Trophoblast cell (in vitro differentiated cells and primary cell): Measurements from ENCODE around the gene RGPD5.
"Not testable (repeated sequence)": the region's sequence is repeated elsewhere in the genome, so short reads cannot be mapped to it uniquely, and the experiment has no call there.

Experiments
- DNase-seq, 2 donors: peaks; one replicate each; pipeline ENCODE4 v3.0.0-alpha.2; 2016
- H2AFZ ChIP-seq: 2 replicates; pipeline ENCODE4 v1.6.1; 2013; ENCODE audit warnings: low read length, moderate library complexity, mild to moderate bottlenecking; ENCODE audit not compliant: insufficient read depth, poor library complexity
- H2AK5ac ChIP-seq: 2 replicates; pipeline ENCODE4 v1.6.1; 2013; ENCODE audit warnings: mild to moderate bottlenecking, low read length
- H2BK120ac ChIP-seq: 2 replicates; pipeline ENCODE4 v1.6.1; 2013; ENCODE audit warnings: low read length, mild to moderate bottlenecking, moderate library complexity; ENCODE audit not compliant: insufficient read depth, poor library complexity
- H2BK12ac ChIP-seq: 2 replicates; pipeline ENCODE4 v1.6.1; 2013; ENCODE audit warnings: mild to moderate bottlenecking, low read length, moderate library complexity
- H2BK5ac ChIP-seq: 2 replicates; pipeline ENCODE4 v1.6.1; 2013; ENCODE audit warnings: low read length, low read depth, moderate library complexity, mild to moderate bottlenecking; ENCODE audit not compliant: poor library complexity
- H3K14ac ChIP-seq: 2 replicates; pipeline ENCODE4 v1.6.1; 2013; ENCODE audit warnings: mild to moderate bottlenecking, low read length
- H3K18ac ChIP-seq: 2 replicates; pipeline ENCODE4 v1.6.1; 2013; ENCODE audit warnings: mild to moderate bottlenecking, low read length
- H3K23ac ChIP-seq: 2 replicates; pipeline ENCODE4 v1.6.1; 2013; ENCODE audit warnings: low read length
- H3K27ac ChIP-seq: 2 replicates; pipeline ENCODE4 v1.5.1; 2013; ENCODE audit warnings: low read depth, mild to moderate bottlenecking, inconsistent platforms, low read length, moderate library complexity
- H3K27me3 ChIP-seq: 2 replicates; pipeline ENCODE4 v1.6.1; 2013; ENCODE audit warnings: inconsistent platforms, mild to moderate bottlenecking, low read length, moderate library complexity; ENCODE audit not compliant: insufficient read depth
- H3K36me3 ChIP-seq, 2 experiments: 1 replicate in 1 of 2; 2 replicates in 1 of 2; pipeline ENCODE4 v1.6.1; 2013; ENCODE audit warnings: low read length in 2 of 2, mild to moderate bottlenecking in 2 of 2, moderate library complexity in 1 of 2; ENCODE audit not compliant: insufficient read depth in 2 of 2, control insufficient read depth in 1 of 2
- H3K4ac ChIP-seq: 2 replicates; pipeline ENCODE4 v1.6.1; 2013; ENCODE audit warnings: low read depth, mild to moderate bottlenecking, low read length, moderate library complexity
- H3K4me1 ChIP-seq, 2 experiments: 1 replicate in 1 of 2; 2 replicates in 1 of 2; pipeline ENCODE4 v1.6.1; 2013; ENCODE audit warnings: low read length in 2 of 2, mild to moderate bottlenecking in 2 of 2, moderate library complexity in 1 of 2; ENCODE audit not compliant: insufficient read depth in 2 of 2, control insufficient read depth in 1 of 2
- H3K4me2 ChIP-seq: 2 replicates; pipeline ENCODE4 v1.6.1; 2013; ENCODE audit warnings: inconsistent platforms, mild to moderate bottlenecking, low read length, moderate library complexity
- H3K4me3 ChIP-seq: 2 replicates; pipeline ENCODE4 v1.5.1; 2013; ENCODE audit warnings: mild to moderate bottlenecking, low read depth, low read length, inconsistent platforms
- H3K79me1 ChIP-seq: one replicate; pipeline ENCODE4 v1.6.1; 2013; ENCODE audit warnings: low read length
- H3K79me2 ChIP-seq: 2 replicates; pipeline ENCODE4 v1.6.1; 2013; ENCODE audit warnings: low read length, mild to moderate bottlenecking; ENCODE audit not compliant: control insufficient read depth, insufficient read depth, poor library complexity
- H3K9ac ChIP-seq: 2 replicates; pipeline ENCODE4 v1.6.1; 2013; ENCODE audit warnings: mild to moderate bottlenecking, low read length
- H3K9me3 ChIP-seq: 2 replicates; pipeline ENCODE4 v1.6.1; 2013; ENCODE audit warnings: low read depth, mild to moderate bottlenecking, control low read depth, inconsistent platforms, low read length; ENCODE audit not compliant: insufficient read depth
- H4K12ac ChIP-seq: 2 replicates; pipeline ENCODE4 v1.6.1; 2013; ENCODE audit warnings: low read depth, mild to moderate bottlenecking, low read length, moderate library complexity
- H4K8ac ChIP-seq: 2 replicates; pipeline ENCODE4 v1.6.1; 2013; ENCODE audit warnings: low read depth, mild to moderate bottlenecking, low read length, moderate library complexity
- H4K91ac ChIP-seq: one replicate; pipeline ENCODE4 v1.6.1; 2013; ENCODE audit warnings: low read depth, mild to moderate bottlenecking, low read length, moderate library complexity
- WGBS: extraction: QIAGEN DNeasy Blood & Tissue Kit; methylation state at CpG from one replicate; pipeline ENCODE4 v1.1.7; 2013; ENCODE audit warnings: missing lambda C conversion rate; ENCODE audit not compliant: insufficient read length, insufficient coverage; ENCODE audit errors: extremely low coverage; 5-methylcytosine and 5-hydroxymethylcytosine counted together

RGPD5 gene

GRCh38 chr2:109791530-109792279, 2.4 kb upstream of the RGPD5 start:
- H4K12ac ChIP-seq, H3K23ac ChIP-seq, H4K8ac ChIP-seq, H3K27ac ChIP-seq, H2BK12ac ChIP-seq, H4K91ac ChIP-seq, H3K9me3 ChIP-seq, H3K4ac ChIP-seq, H3K14ac ChIP-seq, H3K9ac ChIP-seq, H3K79me2 ChIP-seq, H3K36me3 ChIP-seq, H2BK5ac ChIP-seq, H2BK120ac ChIP-seq, H3K27me3 ChIP-seq, H2AFZ ChIP-seq, H3K4me2 ChIP-seq, DNase-seq, H2AK5ac ChIP-seq, H3K18ac ChIP-seq, H3K4me3 ChIP-seq, H3K79me1 ChIP-seq, H3K4me1 ChIP-seq: not testable (repeated sequence)
- WGBS, result no CpG with 5 or more reads among the region's 12 CpGs

GRCh38 chr2:109792659-109793058, 1.4 kb upstream of the RGPD5 start:
- H3K4me2 ChIP-seq, H4K91ac ChIP-seq, H3K18ac ChIP-seq, H2BK5ac ChIP-seq, H3K9ac ChIP-seq, H4K12ac ChIP-seq, H3K4me3 ChIP-seq, H3K27me3 ChIP-seq, H3K79me2 ChIP-seq, DNase-seq, H4K8ac ChIP-seq, H3K9me3 ChIP-seq, H3K4me1 ChIP-seq, H2BK12ac ChIP-seq, H3K36me3 ChIP-seq, H3K79me1 ChIP-seq, H3K27ac ChIP-seq, H2BK120ac ChIP-seq, H3K23ac ChIP-seq, H2AK5ac ChIP-seq, H3K14ac ChIP-seq, H2AFZ ChIP-seq, H3K4ac ChIP-seq: not testable (repeated sequence)
- WGBS, result no CpG with 5 or more reads among the region's 1 CpG

- not testable (repeated sequence) for H2BK5ac ChIP-seq, H4K12ac ChIP-seq
These were observed 77.1 kb downstream of the RGPD5 start for GRCh38 chr2:109871129-109871751.

GRCh38 chr2:109876625-109877024, 82.5 kb downstream of the RGPD5 start:
- no CpG with 5 or more reads among the region's 3 CpGs for WGBS
- H3K27ac ChIP-seq, H2AFZ ChIP-seq: not testable (repeated sequence)

More at GRCh38 chr2:109871129-109871751, 77.1 kb downstream of the RGPD5 start:
- H3K4me3 ChIP-seq, H3K79me1 ChIP-seq, H3K4ac ChIP-seq, H3K79me2 ChIP-seq, H3K27ac ChIP-seq, H4K8ac ChIP-seq, H3K23ac ChIP-seq, H3K36me3 ChIP-seq, H2AK5ac ChIP-seq, H3K9me3 ChIP-seq, H3K9ac ChIP-seq, H3K4me2 ChIP-seq, DNase-seq, H2BK12ac ChIP-seq, H3K4me1 ChIP-seq, H3K14ac ChIP-seq, H2AFZ ChIP-seq, H3K27me3 ChIP-seq, H4K91ac ChIP-seq, H3K18ac ChIP-seq, H2BK120ac ChIP-seq: not testable (repeated sequence)
- no CpG with 5 or more reads among the region's 8 CpGs for WGBS

More at GRCh38 chr2:109876625-109877024, 82.5 kb downstream of the RGPD5 start:
- H3K4me1 ChIP-seq, H3K79me1 ChIP-seq, H3K23ac ChIP-seq, H4K91ac ChIP-seq, H3K79me2 ChIP-seq, H3K9ac ChIP-seq, H3K9me3 ChIP-seq, DNase-seq, H3K27me3 ChIP-seq, H2AK5ac ChIP-seq, H2BK12ac ChIP-seq, H3K14ac ChIP-seq, H3K36me3 ChIP-seq, H3K4ac ChIP-seq, H3K4me2 ChIP-seq, H2BK5ac ChIP-seq, H4K8ac ChIP-seq, H3K18ac ChIP-seq, H2BK120ac ChIP-seq, H3K4me3 ChIP-seq, H4K12ac ChIP-seq: not testable (repeated sequence)
